CD4-positive, alpha-beta T cell treated with Interleukin-4 for 4 hours (primary cell): ENCODE data around the gene RAE1.

ENCODE experiments used
- DNase-seq: peaks from one replicate; pipeline ENCODE4 v3.0.0-alpha.2; 2020

Gene RAE1

GRCh38 chr20:57401565-57401918 is 50.5 kb downstream of the RAE1 start:
- no peak for DNase-seq

- no peak for DNase-seq
These were observed 51.4 kb downstream of the RAE1 start for GRCh38 chr20:57402206-57403125.

- no peak for DNase-seq
These were observed 52.2 kb downstream of the RAE1 start for GRCh38 chr20:57403216-57403615.

- DNase-seq: no peak
These were observed 53.0 kb downstream of the RAE1 start for GRCh38 chr20:57404006-57404405.

- DNase-seq: no peak
These were observed 53.5 kb downstream of the RAE1 start for GRCh38 chr20:57404419-57405072.

GRCh38 chr20:57405236-57406016 is 54.4 kb downstream of the RAE1 start:
- no peak for DNase-seq

GRCh38 chr20:57407541-57407956 is 56.5 kb downstream of the RAE1 start:
- no peak for DNase-seq

- DNase-seq: no peak
These were observed 57.1 kb downstream of the RAE1 start for GRCh38 chr20:57408131-57408530.

- no peak for DNase-seq
These were observed 57.6 kb downstream of the RAE1 start for GRCh38 chr20:57408536-57409233.

GRCh38 chr20:57409316-57409671 is 58.2 kb downstream of the RAE1 start:
- DNase-seq: no peak

- no peak for DNase-seq
These were observed 58.8 kb downstream of the RAE1 start for GRCh38 chr20:57409672-57410397.

GRCh38 chr20:57410398-57410920 is 59.4 kb downstream of the RAE1 start:
- no peak for DNase-seq

- DNase-seq: no peak
These were observed 59.9 kb downstream of the RAE1 start for GRCh38 chr20:57410924-57411323.

- no peak for DNase-seq
These were observed 60.6 kb downstream of the RAE1 start for GRCh38 chr20:57411406-57412283.

GRCh38 chr20:57412347-57413029 is 61.4 kb downstream of the RAE1 start:
- no peak for DNase-seq

GRCh38 chr20:57413986-57414385 is 62.9 kb downstream of the RAE1 start:
- no peak for DNase-seq

- DNase-seq: no peak
These were observed 64.0 kb downstream of the RAE1 start for GRCh38 chr20:57414867-57415592.

GRCh38 chr20:57415771-57416170 is 64.7 kb downstream of the RAE1 start:
- no peak for DNase-seq

- DNase-seq: no peak
These were observed 65.4 kb downstream of the RAE1 start for GRCh38 chr20:57416296-57417022.
